C4-2B (cell line): Measurements from ENCODE around the gene PTPRU.

Source experiments
- H3K27ac ChIP-seq: fragments of 450-650 bp; 2 replicates; pipeline ENCODE4 v1.5.1; 2017
- CTCF ChIP-seq: fragments of 450-650 bp; conservative IDR thresholded peaks from 2 replicates; pipeline ENCODE4 v1.5.1; 2017; ENCODE audit warnings: mild to moderate bottlenecking
- ZFX ChIP-seq: fragments of 450-650 bp; IDR thresholded peaks from 2 replicates; pipeline ENCODE4 v1.6.1; 2017

The PTPRU gene

GRCh38 chr1:29284286-29284960 is 48.1 kb downstream of the PTPRU start:
- H3K27ac ChIP-seq = no peak overlapping the region
- no peak for TF ChIP-seq ZFX
- no peak for TF ChIP-seq CTCF

GRCh38 chr1:29284961-29285560 is 48.7 kb downstream of the PTPRU start:
- no peak overlapping the region for H3K27ac ChIP-seq
- TF ChIP-seq CTCF (no peak), ZFX (no peak)

GRCh38 chr1:29285771-29286170 is 49.4 kb downstream of the PTPRU start:
- TF ChIP-seq CTCF (no peak), ZFX (no peak)
- H3K27ac ChIP-seq = no peak overlapping the region

GRCh38 chr1:29286194-29286767 is 50.0 kb downstream of the PTPRU start:
- no peak overlapping the region for H3K27ac ChIP-seq
- no peak for TF ChIP-seq CTCF
- TF ChIP-seq ZFX = no peak

- no peak overlapping the region for H3K27ac ChIP-seq
- no peak for TF ChIP-seq ZFX
- no peak for TF ChIP-seq CTCF
These were observed 53.2 kb downstream of the PTPRU start for GRCh38 chr1:29289493-29289892.

- no peak overlapping the region for H3K27ac ChIP-seq
These were observed 54.2 kb downstream of the PTPRU start for GRCh38 chr1:29290414-29290985.

More at GRCh38 chr1:29290414-29290985, 54.2 kb downstream of the PTPRU start:
- TF ChIP-seq CTCF = no peak
- TF ChIP-seq ZFX = no peak
